Skeletal muscle cell (primary cell): Measurements from ENCODE around the gene COQ10B.
"Not testable (repeated sequence)": the region's sequence is repeated elsewhere in the genome, so short reads cannot be mapped to it uniquely, and the experiment has no call there.

ENCODE experiments used
- DNase-seq: peaks from one replicate; pipeline ENCODE4 v3.0.0-alpha.2; 2010; ENCODE audit warnings: low read depth
- H3K4me3 ChIP-seq: 2 replicates; pipeline ENCODE4 v1.5.1; 2011; ENCODE audit warnings: low read depth, mild to moderate bottlenecking, control low read depth, low read length, moderate library complexity

COQ10B gene

DNA sequence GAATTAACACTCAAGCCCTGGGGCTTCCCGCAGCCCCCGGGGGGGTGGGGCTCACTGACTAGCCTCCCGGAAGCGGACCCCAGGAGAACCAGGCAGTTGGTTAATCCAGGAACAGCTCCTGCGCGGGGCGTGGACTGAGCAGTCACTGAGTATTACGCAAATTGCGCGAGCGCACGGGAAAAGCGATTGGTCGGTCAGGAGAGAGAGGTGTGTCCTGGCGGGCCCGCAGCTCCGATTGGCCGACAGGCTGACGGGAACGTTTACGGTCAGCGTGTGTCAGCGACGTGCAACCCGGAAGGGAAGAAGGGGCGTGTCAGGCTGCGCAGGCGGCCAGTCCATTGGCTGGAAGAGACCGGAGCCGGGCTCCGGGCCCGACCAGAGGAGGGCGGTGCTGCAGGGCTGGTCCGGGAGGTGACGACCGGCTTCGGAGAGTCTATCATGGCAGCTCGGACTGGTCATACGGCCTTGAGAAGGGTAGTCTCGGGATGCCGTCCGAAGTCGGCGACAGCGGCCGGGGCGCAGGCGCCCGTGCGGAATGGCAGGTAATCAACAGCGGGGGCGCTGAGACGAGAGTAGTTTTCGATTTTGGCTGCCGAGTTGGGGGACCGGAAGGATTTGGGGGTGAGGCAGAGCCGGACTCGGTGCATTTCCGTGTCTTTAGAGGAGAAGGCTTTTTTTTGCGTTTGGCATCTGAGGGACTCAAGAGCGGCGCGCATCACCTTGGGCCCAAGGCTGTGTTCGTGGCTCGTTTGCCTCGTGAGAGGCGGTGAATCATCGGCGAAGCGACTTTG is at the start of gene COQ10B:
Gene COQ10B (plus strand): TSS at position 430 of the 791 bp plus-strand sequence. CDS start 9 bp downstream, at position 439.
- DNase-seq = peak; percentile 100
- peak within 1 kb of the TSS; percentile 93 for H3K4me3 ChIP-seq

GRCh38 chr2:197405582-197405981 is 47.8 kb upstream of the COQ10B start:
- no peak overlapping the region for H3K4me3 ChIP-seq
- DNase-seq = no peak

- no peak overlapping the region for H3K4me3 ChIP-seq
Observed at GRCh38 chr2:197414039-197414438, 39.3 kb upstream of the COQ10B start.

DNA sequence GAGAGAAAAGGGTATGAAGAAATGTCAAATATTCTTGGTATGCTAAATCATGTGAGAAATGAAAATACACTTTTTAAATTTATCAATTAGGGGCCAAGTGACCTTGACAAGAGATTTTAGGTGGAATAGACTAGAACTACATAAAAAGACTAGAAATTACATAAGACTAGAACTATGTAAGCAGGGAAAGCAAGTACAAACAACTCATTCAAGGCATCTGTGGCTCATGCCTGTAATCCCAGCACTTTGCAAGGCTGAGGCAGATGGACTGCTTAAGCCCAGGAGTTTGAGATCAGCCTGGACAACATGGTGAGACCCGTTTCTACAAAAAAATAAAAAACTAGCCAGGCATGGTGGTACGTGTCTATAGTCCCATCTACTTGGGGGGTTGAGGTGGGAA is 38.8 kb upstream of the COQ10B start:
- no peak overlapping the region for H3K4me3 ChIP-seq
- no peak for DNase-seq

More at GRCh38 chr2:197414039-197414438, 39.3 kb upstream of the COQ10B start:
- DNase-seq = no peak

DNA sequence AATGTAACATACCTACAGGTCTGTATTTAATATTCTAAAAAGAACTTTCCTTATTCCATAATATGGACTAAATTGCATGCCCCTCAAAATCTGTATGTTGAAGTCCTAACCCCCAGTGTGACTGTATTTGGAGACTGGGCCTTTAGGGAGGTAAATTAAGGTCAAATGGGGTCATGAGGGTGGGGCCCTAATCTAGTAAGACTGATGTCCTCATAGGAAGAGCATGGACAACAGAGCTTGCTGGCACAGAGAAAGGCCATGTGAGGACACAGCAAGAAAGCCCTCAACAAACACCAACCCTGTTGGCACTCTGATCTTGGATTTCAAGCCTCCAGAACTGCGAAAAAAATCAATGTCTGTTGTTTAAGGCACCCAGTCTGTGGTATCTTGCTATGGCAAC is 37.1 kb upstream of the COQ10B start:
- no peak for DNase-seq
- no peak overlapping the region for H3K4me3 ChIP-seq

DNA sequence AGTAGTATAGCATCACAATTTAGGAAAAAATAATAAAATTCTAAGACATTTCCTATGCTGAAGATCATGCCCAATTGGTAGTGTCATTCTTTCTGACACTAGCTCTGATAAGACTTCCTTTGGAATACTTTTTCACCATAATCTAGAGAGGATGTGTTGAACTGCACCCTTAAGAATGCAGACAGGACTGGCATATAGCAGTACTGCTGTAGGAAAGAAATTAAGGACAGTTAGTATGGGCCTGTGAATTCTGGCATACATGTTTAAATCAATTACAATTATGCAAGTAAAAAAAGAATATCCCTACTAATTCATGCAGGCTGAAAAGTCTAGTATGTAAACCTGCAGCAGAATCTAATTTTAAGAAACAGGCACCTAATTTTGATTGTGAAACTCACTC is 33.9 kb upstream of the COQ10B start:
- DNase-seq = no peak
- no peak overlapping the region for H3K4me3 ChIP-seq

- H3K4me3 ChIP-seq = no peak overlapping the region
- no peak for DNase-seq
Observed at GRCh38 chr2:197423307-197423706, 30.0 kb upstream of the COQ10B start.

DNA sequence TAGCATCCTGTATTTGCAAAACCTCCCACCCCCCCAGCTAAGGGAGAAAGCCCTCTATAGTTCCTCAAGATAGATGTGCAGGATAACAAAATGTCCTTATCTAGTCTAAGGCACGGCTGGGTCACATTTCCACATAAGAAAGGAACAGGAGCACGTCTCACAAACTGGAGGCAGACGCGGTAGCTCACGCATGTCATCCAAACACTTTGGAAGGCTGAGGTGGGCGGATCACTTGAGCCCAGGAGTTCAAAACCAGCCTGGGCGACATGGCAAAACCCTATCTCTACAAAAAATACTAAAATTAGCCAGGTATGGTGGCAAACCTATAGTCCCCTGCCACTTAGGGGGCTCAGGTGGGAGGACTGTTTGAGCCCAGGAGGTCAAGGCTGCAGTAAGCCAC is 27.8 kb upstream of the COQ10B start:
- no peak overlapping the region for H3K4me3 ChIP-seq
- no peak for DNase-seq

DNA sequence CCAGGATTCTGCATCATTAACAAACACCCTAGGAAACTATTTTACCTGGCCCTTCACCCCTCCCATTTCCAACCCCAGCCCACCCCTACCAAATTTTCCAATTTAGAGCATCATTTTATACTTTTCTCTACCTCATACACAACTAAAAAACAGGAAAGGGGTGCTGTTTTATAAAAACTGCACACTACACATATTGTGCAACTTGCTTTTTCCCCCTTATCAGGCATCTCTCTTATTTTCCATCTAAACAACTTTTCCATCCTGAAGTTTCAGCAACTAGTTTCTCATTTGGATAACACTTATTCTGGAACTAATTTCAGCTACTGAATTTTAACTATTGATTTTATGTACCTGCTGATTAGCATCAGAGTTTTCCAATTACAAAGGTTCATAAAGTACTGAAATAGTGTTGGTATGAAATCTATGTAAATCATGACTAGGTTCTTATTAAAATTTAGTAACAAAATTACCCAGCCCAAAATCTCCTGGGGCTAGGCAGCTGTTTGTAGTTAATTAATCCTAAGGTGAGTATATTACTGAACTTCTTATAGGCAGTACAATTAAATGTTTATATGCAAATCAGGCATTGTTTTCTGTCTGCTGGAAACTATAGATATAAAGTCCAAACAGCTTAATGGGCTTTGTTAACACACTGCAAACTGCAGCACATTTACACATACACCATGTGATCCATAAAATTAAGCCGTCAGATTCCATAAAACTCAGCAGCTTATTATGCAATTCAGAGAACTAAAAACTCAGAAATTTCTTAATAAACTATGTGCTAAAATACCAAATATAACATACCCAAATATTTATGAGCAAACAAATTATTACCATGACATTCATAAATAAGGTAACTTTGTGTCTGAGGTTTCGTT is 26.4 kb upstream of the COQ10B start:
- H3K4me3 ChIP-seq = no peak overlapping the region
- DNase-seq = no peak

GRCh38 chr2:197427986-197428385 is 25.4 kb upstream of the COQ10B start:
- no peak for DNase-seq
- no peak overlapping the region for H3K4me3 ChIP-seq

GRCh38 chr2:197431858-197432257 is 21.5 kb upstream of the COQ10B start:
- no peak for DNase-seq
- H3K4me3 ChIP-seq = no peak overlapping the region

DNA sequence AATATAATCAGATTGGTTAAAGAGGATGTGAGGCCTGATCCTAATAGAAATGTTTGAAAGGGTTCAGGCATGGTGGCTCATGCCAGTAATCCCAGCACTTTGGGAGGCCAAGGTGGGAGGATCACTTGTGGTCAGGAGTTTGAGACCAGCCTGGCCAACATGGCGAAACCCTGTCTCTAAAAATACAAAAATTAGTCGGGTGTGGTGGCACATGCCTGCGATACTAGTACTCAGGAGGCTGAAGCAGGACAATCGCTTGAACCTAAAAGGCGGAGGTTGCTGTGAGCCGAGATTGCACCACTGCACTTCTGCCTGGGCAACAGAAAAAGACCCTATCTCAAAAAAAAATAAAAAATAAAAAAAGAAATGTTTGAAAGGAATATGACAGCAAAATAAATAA is 20.8 kb upstream of the COQ10B start:
- H3K4me3 ChIP-seq = peak overlapping the region; percentile 89

DNA sequence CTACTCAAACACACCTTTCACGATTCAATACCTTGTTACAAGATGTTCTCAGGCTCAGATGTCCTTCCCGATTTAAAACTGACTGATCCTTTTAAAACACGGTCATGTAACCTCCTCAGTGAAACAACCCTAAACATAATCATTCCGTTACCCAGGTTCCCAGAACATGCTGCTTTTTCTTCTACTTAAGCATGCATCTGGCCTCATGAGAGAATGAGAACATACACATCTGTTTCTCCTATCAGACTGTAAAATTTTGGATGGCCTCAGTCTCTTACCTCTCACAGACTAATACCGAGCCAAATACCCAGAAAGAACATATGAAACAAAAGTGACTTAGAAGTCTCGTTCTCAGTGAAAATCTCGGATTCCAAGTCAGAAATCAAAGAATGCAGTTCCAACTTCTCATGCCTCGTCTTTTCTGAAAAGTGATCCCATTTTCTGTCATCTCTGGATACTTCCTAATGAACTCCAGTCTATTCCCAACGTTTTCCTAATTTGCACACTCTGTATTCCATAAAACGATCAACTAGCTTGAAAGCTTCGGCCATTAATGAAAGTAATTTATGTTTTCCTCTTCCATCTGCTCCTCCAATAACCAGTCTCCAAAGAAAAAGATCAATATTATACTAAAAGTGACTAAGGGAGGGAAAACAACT is 19.4 kb upstream of the COQ10B start:
- no peak for DNase-seq
- peak overlapping the region; percentile 89 for H3K4me3 ChIP-seq

More for the DNA sequence above, 20.8 kb upstream of the COQ10B start:
- DNase-seq = not testable (repeated sequence)

DNA sequence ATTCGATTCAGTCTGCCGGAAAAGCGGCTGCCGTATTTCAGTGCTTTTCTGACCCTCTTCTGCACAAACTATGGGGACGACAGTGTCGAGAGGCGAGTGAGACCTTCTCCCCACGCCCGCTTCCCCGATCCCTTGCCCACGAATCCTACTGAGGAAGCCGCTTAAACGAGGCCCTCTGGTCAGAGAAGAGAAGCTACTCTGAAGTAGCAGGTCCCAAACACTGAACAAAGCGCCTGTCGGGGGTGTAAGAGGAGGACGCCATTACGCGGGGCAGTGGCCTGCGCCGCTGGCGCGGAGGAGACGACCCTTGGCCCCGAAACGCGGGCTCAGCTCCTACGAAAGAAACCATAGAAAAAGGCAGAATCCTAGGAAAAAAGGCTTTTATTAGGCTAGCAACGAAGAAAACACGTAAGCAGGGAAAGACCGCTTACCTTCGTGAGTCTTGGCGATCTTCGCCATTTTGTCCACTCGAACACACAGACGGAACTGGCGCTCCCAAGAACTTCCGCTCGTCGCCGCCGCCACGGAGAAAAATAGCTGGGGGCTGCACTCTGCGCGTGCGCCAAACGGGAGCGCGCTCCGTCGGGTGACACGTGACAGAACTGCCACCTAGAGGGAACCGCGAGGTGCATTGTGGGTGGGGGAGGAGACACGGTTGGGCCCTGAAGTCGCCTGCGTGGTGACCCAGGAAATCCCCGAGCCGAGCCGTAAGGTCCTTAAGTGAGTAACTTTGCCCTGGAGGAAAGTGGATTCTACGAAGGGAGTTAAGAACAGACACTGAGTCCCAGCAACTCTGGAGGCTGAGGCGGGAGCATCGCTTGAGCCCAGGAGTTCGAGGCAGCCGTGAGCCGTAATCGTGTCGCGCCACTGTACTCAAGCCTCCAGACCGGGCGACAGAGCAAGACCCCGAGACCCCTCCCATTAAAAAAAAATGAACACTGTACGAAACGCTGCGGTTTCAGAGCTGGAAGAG is 18.5 kb upstream of the COQ10B start, which contains the start of gene SF3B1:
Gene SF3B1 (minus strand): TSS at position 488 of the 973 bp plus-strand sequence. CDS start 29 bp downstream, at position 459.
- DNase-seq = peak; percentile 91
- peak within 1 kb of the TSS; percentile 89 for H3K4me3 ChIP-seq

DNA sequence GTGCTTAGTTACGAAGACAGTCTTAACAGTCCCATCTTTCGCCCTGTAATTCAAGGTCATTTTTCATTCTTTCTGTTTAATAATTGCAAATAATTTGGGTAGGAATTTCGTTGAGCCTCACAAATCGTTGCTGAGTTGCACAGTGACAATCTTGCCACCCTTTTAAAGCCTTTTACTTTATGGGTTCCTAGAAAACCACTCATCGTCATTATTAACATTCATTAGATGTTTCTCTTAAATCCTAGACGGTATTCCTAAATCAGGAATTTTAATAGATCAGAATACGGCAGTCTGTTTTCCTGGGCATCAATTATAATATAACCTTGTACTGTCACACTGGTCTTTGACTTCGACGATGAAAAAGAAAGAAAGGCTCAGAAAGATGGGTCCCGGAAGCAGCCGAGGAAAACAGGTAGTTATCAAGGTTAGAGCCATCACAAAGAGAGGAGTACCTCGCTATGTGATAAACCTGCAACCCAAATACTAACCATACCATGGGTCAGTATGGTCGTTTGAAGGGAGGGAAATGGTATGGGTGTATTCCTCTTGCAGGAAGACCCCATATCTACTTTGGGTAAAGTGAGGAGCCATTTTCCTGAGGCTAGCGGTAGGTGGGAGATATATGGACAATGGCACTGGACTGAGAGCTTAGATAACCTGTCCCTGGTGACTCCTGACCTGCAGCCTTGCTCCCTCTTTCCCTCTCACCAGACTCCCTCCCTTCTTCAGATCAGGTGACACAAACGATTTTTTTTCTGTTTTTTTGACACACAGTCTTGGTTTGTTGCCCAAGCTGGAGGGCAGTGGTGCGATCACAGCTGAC is 17.5 kb upstream of the COQ10B start:
- peak overlapping the region; percentile 89 for H3K4me3 ChIP-seq
- DNase-seq = no peak

DNA sequence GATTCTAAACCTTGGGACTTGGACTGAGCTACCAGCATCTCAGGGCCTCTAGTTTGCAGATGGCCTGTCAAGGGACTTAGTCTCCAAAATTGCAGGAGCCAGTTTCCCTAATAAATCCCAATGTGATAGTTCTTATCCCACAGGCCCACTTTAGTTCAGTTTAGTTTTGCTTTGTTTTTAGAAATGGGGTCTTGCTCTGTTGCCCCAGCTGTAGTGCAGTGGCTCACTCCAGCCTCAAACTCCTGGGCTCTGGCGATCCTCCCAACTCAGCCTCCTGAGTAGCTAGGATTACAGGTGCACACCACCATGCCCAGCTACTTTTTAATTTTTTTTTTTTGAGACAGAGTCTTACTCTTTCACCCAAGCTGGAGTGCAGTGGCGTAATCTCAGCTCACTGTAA is 16.0 kb upstream of the COQ10B start:
- H3K4me3 ChIP-seq = no peak overlapping the region
- no peak for DNase-seq

DNA sequence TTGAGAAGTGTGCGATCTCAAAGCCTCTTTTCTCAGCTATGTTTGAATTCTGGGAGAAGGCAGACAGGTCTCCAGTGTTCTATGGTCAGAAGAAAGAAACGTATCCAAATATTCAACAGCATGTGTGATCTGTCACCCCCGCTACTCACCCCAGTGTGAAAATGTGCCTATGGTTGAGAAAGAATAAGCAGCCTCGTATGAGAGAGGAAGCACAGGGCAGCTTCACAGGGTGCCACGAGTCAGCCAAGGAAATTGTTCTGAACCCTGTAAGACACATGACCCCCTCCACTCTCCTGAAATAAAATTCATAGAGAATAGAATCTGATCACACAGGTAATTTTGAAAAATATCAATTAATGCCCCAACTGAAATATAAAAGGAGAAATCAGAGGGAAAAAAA is 10.5 kb upstream of the COQ10B start:
- DNase-seq = no peak
- no peak overlapping the region for H3K4me3 ChIP-seq

DNA sequence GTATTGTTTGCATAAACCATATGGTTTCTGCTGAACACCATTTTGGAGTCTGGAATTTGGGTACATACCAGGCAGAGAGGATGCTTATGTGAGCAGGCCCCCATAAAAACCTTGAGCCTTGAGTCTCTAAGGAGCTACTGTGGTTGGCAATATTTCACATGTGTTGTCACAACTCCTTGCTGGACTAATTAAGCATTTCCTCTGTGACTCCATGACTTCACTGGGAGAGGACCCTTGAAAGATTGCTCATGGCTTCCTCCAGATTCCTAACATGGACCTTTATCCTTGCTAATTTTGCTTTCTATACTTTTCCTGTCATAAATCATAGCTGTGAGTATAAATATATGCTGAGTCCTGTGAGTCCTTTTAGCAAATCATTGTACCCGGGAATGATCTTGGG is 7.6 kb upstream of the COQ10B start:
- H3K4me3 ChIP-seq = no peak overlapping the region
- peak; percentile 10 for DNase-seq
